CD4-positive, alpha-beta T cell (primary cell): ENCODE results near the gene PRSS56. TPM values are rescaled to one million over a fixed set of nuclear protein-coding genes. Genes with fewer than 3 reads are reported as not detected.

Source experiments
- ATAC-seq: fragments of 200-7000 bp; cut with Tn5 transposase; one replicate; pipeline ENCODE4 v1.10.0; 2022; ENCODE audit warnings: mild to moderate bottlenecking; ENCODE audit not compliant: poor library complexity
- CTCF ChIA-PET: fragments of 350-600 bp; sonication (Branson Sonifier 250); formaldehyde crosslinking; loops from one replicate; lab custom pipeline; 2021; ENCODE audit warnings: antibody characterized with exemption, inconsistent platforms; lab: Charles Lee
- POLR2A ChIA-PET: fragments of 350-600 bp; sonication (Branson Sonifier 250); formaldehyde crosslinking; loops from one replicate; lab custom pipeline; 2021; ENCODE audit warnings: antibody characterized with exemption, inconsistent platforms; lab: Charles Lee
- DNase-seq, 14 experiments: peaks; one replicate each; pipeline ENCODE4 v3.0.0-alpha.2; 2013 to 2020; ENCODE audit warnings: mixed read lengths in 2 of 14
- H3K27ac ChIP-seq, 2 donors: one replicate each; pipeline versions ENCODE4 v1.5.1 to v1.7.0; 2013; ENCODE audit warnings: low read length in 2 of 2, low read depth in 1 of 2, mild to moderate bottlenecking in 1 of 2
- H3K27me3 ChIP-seq, 2 experiments: 1 replicate in 1 of 2; 2 replicates in 1 of 2; pipeline versions ENCODE4 v1.6.1 to v1.7.0; 2013; ENCODE audit warnings: low read length in 2 of 2, control low read depth in 1 of 2, mild to moderate bottlenecking in 1 of 2, moderate library complexity in 1 of 2; ENCODE audit not compliant: insufficient read depth in 2 of 2, control insufficient read depth in 1 of 2
- H3K36me3 ChIP-seq: one replicate; pipeline ENCODE4 v1.6.1; 2013; ENCODE audit warnings: low read length, control low read depth; ENCODE audit not compliant: insufficient read depth
- H3K4me1 ChIP-seq: one replicate; pipeline ENCODE4 v1.6.1; 2013; ENCODE audit warnings: low read length, control low read depth; ENCODE audit not compliant: insufficient read depth
- H3K4me3 ChIP-seq: one replicate; pipeline ENCODE4 v1.5.1; 2013; ENCODE audit warnings: mild to moderate bottlenecking, low read length, moderate library complexity
- H3K9me3 ChIP-seq, 2 experiments: 1 replicate in 1 of 2; 2 replicates in 1 of 2; pipeline versions ENCODE4 v1.6.1 to v1.7.0; 2013; ENCODE audit warnings: low read length in 2 of 2, mild to moderate bottlenecking in 2 of 2, control low read depth in 1 of 2, moderate library complexity in 1 of 2; ENCODE audit not compliant: control insufficient read depth in 1 of 2, insufficient read depth in 1 of 2
- H3K27ac Mint-ChIP-seq: one replicate; pipeline ENCODE4 v1.8.0; 2020; ENCODE audit warnings: mixed read lengths
- H3K27me3 Mint-ChIP-seq: one replicate; pipeline ENCODE4 v1.8.0; 2021; ENCODE audit warnings: mixed read lengths
- H3K36me3 Mint-ChIP-seq: one replicate; pipeline ENCODE4 v1.8.0; 2021; ENCODE audit warnings: low read depth, mixed read lengths
- H3K4me1 Mint-ChIP-seq: one replicate; pipeline ENCODE4 v1.8.0; 2021; ENCODE audit warnings: low read depth, mixed read lengths
- H3K4me3 Mint-ChIP-seq: one replicate; pipeline ENCODE4 v1.8.0; 2020; ENCODE audit warnings: mild to moderate bottlenecking, mixed read lengths
- H3K9me3 Mint-ChIP-seq: one replicate; pipeline ENCODE4 v1.8.0; 2020; ENCODE audit warnings: mixed read lengths
- intact Hi-C, 2 experiments: fragments of 100-400 bp; cut with DNase I in 1 of 2; cut with micrococcal nuclease in 1 of 2; formaldehyde crosslinking; loops; one replicate each; pipeline versions ENCODE4 v1.15.1 to v1.9.0; 2023 to 2025; cut with DNase I, micrococcal nuclease
- total RNA-seq, 174 experiments: library from RNA in 2 of 174; stranded (reverse) in 2 of 174; gene quantifications; one replicate each; pipeline ENCODE4 v1.2.3 and lab custom pipeline; 2021 to 2026
- TF ChIP-seq, protein P1 (sequence below): fragments of 200-600 bp; IDR thresholded peaks from one replicate; pipeline ENCODE4 v1.8.0; 2022; ENCODE audit warnings: antibody characterized with exemption, mild to moderate bottlenecking

Gene PRSS56
- total RNA-seq, 2 experiments from 2014 or later = not detected

DNA sequence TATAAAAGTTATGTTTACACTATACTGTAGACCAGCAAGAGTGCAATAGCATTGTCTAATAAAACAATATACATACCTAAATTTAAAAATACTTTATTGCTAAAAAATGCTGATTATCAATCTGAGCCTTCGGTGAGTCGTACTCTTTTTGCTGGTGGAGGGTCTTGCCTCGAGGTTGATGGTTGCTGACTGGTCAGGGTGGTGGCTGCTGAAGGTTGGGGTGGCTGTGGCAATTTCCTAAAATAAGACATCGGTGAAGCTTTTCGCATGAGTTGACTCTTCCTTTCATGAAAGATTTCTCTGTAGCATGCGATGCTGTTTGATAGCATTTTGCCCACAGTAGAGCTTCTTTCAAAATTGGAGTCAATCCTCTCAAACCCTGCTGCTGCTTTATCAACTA lies 27.8 kb downstream of the PRSS56 start:
- DNase-seq (no peak), ATAC-seq (no peak)
- peaks cover 5% of the 10 kb centered on the region for H3K9me3 Mint-ChIP-seq
- Histone ChIP-seq H3K4me3 (no peak overlapping the region), H3K4me1 (peaks cover 52% of the 10 kb centered on the region), H3K27me3 (no peaks in the 10 kb centered on the region), H3K27ac (no peak overlapping the region), H3K36me3 (peaks cover 18% of the 10 kb centered on the region), H3K9me3 (peaks cover 0 to 4% of the 10 kb centered on the region in 2 experiments)
- ChIA-PET POLR2A (no interaction called here), CTCF (no interaction called here)
- peaks cover 65% of the 10 kb centered on the region for H3K4me1 Mint-ChIP-seq
- no peaks in the 10 kb centered on the region for H3K27me3 Mint-ChIP-seq
- peak overlapping the region; percentile 97 for H3K27ac Mint-ChIP-seq
- H3K4me3 Mint-ChIP-seq = peak overlapping the region; percentile 45
- TF ChIP-seq, protein P1, sequence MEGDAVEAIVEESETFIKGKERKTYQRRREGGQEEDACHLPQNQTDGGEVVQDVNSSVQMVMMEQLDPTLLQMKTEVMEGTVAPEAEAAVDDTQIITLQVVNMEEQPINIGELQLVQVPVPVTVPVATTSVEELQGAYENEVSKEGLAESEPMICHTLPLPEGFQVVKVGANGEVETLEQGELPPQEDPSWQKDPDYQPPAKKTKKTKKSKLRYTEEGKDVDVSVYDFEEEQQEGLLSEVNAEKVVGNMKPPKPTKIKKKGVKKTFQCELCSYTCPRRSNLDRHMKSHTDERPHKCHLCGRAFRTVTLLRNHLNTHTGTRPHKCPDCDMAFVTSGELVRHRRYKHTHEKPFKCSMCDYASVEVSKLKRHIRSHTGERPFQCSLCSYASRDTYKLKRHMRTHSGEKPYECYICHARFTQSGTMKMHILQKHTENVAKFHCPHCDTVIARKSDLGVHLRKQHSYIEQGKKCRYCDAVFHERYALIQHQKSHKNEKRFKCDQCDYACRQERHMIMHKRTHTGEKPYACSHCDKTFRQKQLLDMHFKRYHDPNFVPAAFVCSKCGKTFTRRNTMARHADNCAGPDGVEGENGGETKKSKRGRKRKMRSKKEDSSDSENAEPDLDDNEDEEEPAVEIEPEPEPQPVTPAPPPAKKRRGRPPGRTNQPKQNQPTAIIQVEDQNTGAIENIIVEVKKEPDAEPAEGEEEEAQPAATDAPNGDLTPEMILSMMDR = no peak
- peaks cover 65% of the 10 kb centered on the region for H3K36me3 Mint-ChIP-seq
- intact Hi-C loops = no loop called here

DNA sequence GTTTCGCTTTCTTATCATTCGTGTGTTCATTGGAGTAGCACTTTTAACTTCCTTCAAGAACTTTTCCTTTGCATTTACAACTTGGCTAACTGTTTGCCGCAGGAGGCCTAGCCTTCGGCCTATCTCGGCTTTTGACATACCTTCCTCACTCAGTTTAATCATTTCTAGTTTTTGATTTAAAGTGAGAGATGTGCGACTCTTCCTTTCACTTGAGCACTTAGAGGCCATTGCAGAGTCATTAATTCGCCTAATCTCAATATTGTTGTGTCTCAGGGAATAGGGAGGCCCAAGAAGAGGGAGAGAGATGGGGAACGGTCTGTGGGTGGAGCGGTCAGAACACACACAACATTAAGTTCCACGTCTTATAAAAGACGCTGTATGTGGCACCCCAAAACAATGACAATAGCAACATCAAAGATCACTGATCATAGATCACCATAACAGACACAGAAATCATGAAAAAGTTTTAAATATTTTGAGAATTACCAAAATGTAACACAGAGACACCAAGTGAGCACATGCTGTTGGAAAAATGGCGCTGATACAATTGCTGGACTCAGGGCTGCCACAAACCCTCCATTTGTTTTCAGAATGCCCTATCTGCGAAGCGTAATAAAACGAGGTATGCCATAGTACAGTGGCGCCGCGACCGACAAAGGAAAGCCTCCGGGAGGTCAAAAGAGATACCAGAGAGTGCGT lies 29.6 kb downstream of the PRSS56 start:
- H3K4me1 Mint-ChIP-seq = peaks cover 77% of the 10 kb centered on the region
- no peaks in the 10 kb centered on the region for H3K27me3 ChIP-seq
- ATAC-seq (peak; percentile 18), DNase-seq (peak in 1 of 14 experiments; percentile 15)
- peak overlapping the region; percentile 98 for H3K4me3 Mint-ChIP-seq
- peaks cover 5% of the 10 kb centered on the region for H3K9me3 Mint-ChIP-seq
- peaks cover 0 to 4% of the 10 kb centered on the region in 2 experiments for H3K9me3 ChIP-seq
- POLR2A ChIA-PET = interaction anchor here (0.6 to 1.5 kb wide), 10 partner anchors 12 to 1086 kb away, joined by 3 to 11 read pairs (median 6); partner anchors contain the start of genes ATG16L1, NCL, PDE6D and PRSS56
- no peaks in the 10 kb centered on the region for H3K27me3 Mint-ChIP-seq
- H3K27ac ChIP-seq = peak overlapping the region; percentile 91 to 95
- peaks cover 73% of the 10 kb centered on the region for H3K36me3 Mint-ChIP-seq
- peaks cover 60% of the 10 kb centered on the region for H3K4me1 ChIP-seq
- TF ChIP-seq, protein P1 = no peak
- H3K4me3 ChIP-seq = peak overlapping the region; percentile 99
- peaks cover 30% of the 10 kb centered on the region for H3K36me3 ChIP-seq
- intact Hi-C loops = loop anchor here in 1 of 2 experiments (2.0 to 5.0 kb wide), 2 partner anchors 588 to 763 kb away; partner anchors contain the start of genes COPS7B and DIS3L2
- peak overlapping the region; percentile 97 for H3K27ac Mint-ChIP-seq
- CTCF ChIA-PET = interaction anchor here (1.5 kb wide), 1 partner anchor 28 kb away, joined by 4 read pairs; no protein-coding TSS in a partner anchor

DNA sequence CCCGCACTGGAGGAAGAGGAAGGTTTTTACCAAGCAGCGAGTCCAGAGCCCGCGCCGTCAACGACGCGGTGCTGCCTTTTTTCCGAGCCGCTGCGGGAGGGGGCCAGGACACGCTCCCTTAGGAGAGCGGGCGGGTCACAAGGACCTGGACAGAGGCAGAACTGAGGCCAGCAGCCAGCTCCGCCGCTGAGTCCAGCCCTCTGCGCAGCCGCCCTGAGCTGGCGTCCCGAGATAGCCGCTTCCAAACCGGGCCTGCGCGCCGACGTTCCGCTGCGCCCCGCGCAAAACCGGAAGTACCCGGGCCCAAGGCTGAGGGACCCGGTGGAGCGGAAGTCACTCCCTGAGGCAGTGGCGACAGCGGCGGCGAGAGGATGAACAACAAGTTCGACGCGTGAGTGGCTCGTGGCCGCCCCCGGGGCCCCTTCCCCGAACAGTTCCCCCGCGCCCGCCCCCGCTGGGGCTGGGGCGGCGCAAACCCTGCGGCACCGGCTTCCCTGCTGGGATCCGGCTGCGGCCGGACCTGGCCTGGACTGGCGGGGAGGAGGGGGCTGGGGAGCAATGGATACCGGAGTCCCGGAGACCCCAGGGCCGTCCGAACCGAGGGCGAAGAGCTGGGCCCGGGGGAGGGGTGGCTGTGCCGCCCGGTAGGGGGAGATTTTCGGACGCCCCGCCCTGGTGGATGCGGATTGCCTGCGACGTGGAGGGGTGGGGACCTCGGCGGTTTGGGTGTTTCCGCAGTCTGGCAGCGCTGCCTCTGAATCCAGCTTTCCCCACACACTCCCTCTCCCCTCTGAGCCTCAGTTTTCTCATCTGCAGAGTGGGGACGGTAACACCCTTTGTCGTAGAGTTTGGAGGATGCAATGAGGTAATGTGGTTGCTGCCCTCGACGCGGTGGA lies 30.4 kb downstream of the PRSS56 start, which contains the start of the genes EIF4E2 and TIGD1:
Gene EIF4E2 (plus strand): TSS at position 336 of the 896 bp plus-strand sequence. CDS start 36 bp downstream, at position 372.
Gene TIGD1 (minus strand): TSS at position 204 of the 896 bp plus-strand sequence. CDS start 675 bp downstream, outside the sequence.
- ChIA-PET CTCF (interaction anchor here (1.5 kb wide), 1 partner anchor 29 kb away, joined by 4 read pairs; no protein-coding TSS in a partner anchor), POLR2A (interaction anchor here (0.5 to 1.5 kb wide), 22 partner anchors 11 to 1087 kb away, joined by 3 to 11 read pairs (median 3); partner anchors contain the start of genes ATG16L1, INPP5D, NCL and PDE6D)
- Mint-ChIP-seq H3K4me1 (peaks cover 85% of the 10 kb centered on the region), H3K36me3 (peaks cover 78% of the 10 kb centered on the region), H3K4me3 (peak within 1 kb of the TSS; percentile 98), H3K9me3 (peaks cover 5% of the 10 kb centered on the region), H3K27ac (peak within 1 kb of the TSS; percentile 97), H3K27me3 (no peaks in the 10 kb centered on the region)
- H3K27me3 ChIP-seq = no peaks in the 10 kb centered on the region
- intact Hi-C loops = loop anchor here in 1 of 2 experiments (2.0 to 5.0 kb wide), 2 partner anchors 588 to 764 kb away; partner anchors contain the start of genes COPS7B and DIS3L2
- H3K9me3 ChIP-seq = peaks cover 0 to 4% of the 10 kb centered on the region in 2 experiments
- peaks cover 59% of the 10 kb centered on the region for H3K4me1 ChIP-seq
- H3K4me3 ChIP-seq = peak within 1 kb of the TSS; percentile 99
- TF ChIP-seq, protein P1 = peak; percentile 62
- DNase-seq (peak; percentile 85 to 95 (median 90)), ATAC-seq (peak; percentile 83)
- peak within 1 kb of the TSS; percentile 91 to 95 for H3K27ac ChIP-seq
- peaks cover 30% of the 10 kb centered on the region for H3K36me3 ChIP-seq
